ENCODE results near the gene CPNE6. TPM values are rescaled to one million over a fixed set of nuclear protein-coding genes. Genes with fewer than 3 reads are reported as not detected.
A peak's percentile ranks its signal among the peaks of the same experiment; 100 is the strongest.
"Not testable (repeated sequence)": the region's sequence is repeated elsewhere in the genome, so short reads cannot be mapped to it uniquely, and the experiment has no call there.

Gene CPNE6
- total RNA-seq, 1 donor from 2014 or later: not detected

GRCh38 chr14:24036169-24036962 lies 35.0 kb upstream of the CPNE6 start:
- Histone ChIP-seq H3K4me3 (peak overlapping the region; percentile 59), H2AFZ (replicated peaks) (peak overlapping the region; percentile 98), H3K27me3 (peaks cover 3% of the 10 kb centered on the region), H3K79me2 (ENCODE audit: low read depth) (no peaks in the 10 kb centered on the region), H3K27ac (no peak overlapping the region), H3K4me1 (no peaks in the 10 kb centered on the region), H3K9ac (no peak overlapping the region), H3F3A (ENCODE audit: low read depth) (peaks cover 4% of the 10 kb centered on the region), H4K20me1 (ENCODE audit: low read depth) (no peaks in the 10 kb centered on the region), H3K36me3 (no peaks in the 10 kb centered on the region), H3K9me3 (ENCODE audit: low read depth) (no peaks in the 10 kb centered on the region), H3K4me2 (peak overlapping the region; percentile 93)
- Mint-ChIP-seq H3K4me3 (peak overlapping the region; percentile 93), H3K27ac (peak overlapping the region; percentile 87), H3K27me3 (ENCODE audit: insufficient read depth, low read depth) (peaks cover 16% of the 10 kb centered on the region), H3K4me1 (peaks cover 10% of the 10 kb centered on the region), H3K9me3 (peaks cover 14% of the 10 kb centered on the region), H3K36me3 (no peaks in the 10 kb centered on the region)
- peak; percentile 85 for DNase-seq (ENCODE audit: low spot score)
- peak; percentile 75 for TF ChIP-seq CTCF (IDR thresholded peaks at IDR 0.05)
- TF ChIP-seq EZH2 (IDR thresholded peaks at IDR 0.05): no peak

GRCh38 chr14:24036963-24037657 lies 34.3 kb upstream of the CPNE6 start:
- H3K9me3 Mint-ChIP-seq; H3K27me3 ChIP-seq; H3F3A ChIP-seq (ENCODE audit: low read depth); H3K36me3 ChIP-seq; H3K9me3 ChIP-seq (ENCODE audit: low read depth); DNase-seq (ENCODE audit: low spot score); H3K4me1 ChIP-seq; H3K36me3 Mint-ChIP-seq; H3K9ac ChIP-seq; H3K27ac ChIP-seq; H4K20me1 ChIP-seq (ENCODE audit: low read depth); H3K79me2 ChIP-seq (ENCODE audit: low read depth): not testable (repeated sequence)
- Mint-ChIP-seq H3K4me3 (peak overlapping the region; percentile 93), H3K27me3 (ENCODE audit: insufficient read depth, low read depth) (peaks cover 15% of the 10 kb centered on the region), H3K4me1 (peaks cover 10% of the 10 kb centered on the region), H3K27ac (peak overlapping the region; percentile 80)
- Histone ChIP-seq H3K4me2 (peak overlapping the region; percentile 93), H2AFZ (replicated peaks) (peak overlapping the region; percentile 98), H3K4me3 (peak overlapping the region; percentile 59)

DNA sequence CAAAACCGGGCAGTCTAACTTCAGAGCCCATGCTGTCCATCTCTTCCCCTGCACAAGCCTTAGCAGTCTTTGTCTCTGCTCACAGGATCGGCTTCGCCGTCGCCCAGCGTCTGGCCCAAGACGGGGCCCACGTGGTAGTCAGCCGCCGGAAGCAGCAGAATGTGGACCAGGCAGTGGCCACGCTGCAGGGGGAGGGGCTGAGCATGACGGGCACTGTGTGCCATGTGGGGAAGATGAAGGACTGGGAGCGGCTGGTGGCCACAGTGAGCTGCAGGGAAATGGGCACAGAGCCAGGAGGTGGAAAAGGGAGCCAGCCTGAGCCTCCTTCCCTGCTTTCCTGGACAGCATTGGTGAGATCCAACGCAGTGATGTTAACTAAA lies 33.7 kb upstream of the CPNE6 start:
- H3K4me1 Mint-ChIP-seq: peaks cover 10% of the 10 kb centered on the region

More for the DNA sequence above, 33.7 kb upstream of the CPNE6 start:
- Mint-ChIP-seq H3K4me3 (no peak overlapping the region), H3K27me3 (ENCODE audit: insufficient read depth, low read depth) (peaks cover 15% of the 10 kb centered on the region), H3K9me3 (peaks cover 4% of the 10 kb centered on the region), H3K36me3 (no peaks in the 10 kb centered on the region), H3K27ac (no peak overlapping the region)
- Histone ChIP-seq H3K4me3 (no peak overlapping the region), H3K36me3 (no peaks in the 10 kb centered on the region), H2AFZ (replicated peaks) (no peak overlapping the region), H4K20me1 (ENCODE audit: low read depth) (no peaks in the 10 kb centered on the region), H3F3A (ENCODE audit: low read depth) (peaks cover 4% of the 10 kb centered on the region), H3K27ac (no peak overlapping the region), H3K9me3 (ENCODE audit: low read depth) (no peaks in the 10 kb centered on the region), H3K27me3 (peaks cover 3% of the 10 kb centered on the region), H3K79me2 (ENCODE audit: low read depth) (no peaks in the 10 kb centered on the region), H3K9ac (no peak overlapping the region), H3K4me1 (no peaks in the 10 kb centered on the region), H3K4me2 (no peak overlapping the region)
- DNase-seq (ENCODE audit: low spot score): no peak
- no peak for TF ChIP-seq EZH2phosphoT487 (IDR thresholded peaks at IDR 0.05)
- TF ChIP-seq EZH2 (IDR thresholded peaks at IDR 0.05): no peak
- no peak for TF ChIP-seq CTCF (IDR thresholded peaks at IDR 0.05)
